Activated CD8-positive, alpha-beta memory T cell treated with anti-CD3 and anti-CD28 coated beads for 48 hours (primary cell): Measurements from ENCODE around the gene PPP2R5A.

Experiments used
- DNase-seq, 3 experiments: peaks; one replicate each; pipeline ENCODE4 v3.0.0-alpha.2; 2020; ENCODE audit warnings: low read depth in 2 of 3, low spot score in 2 of 3

PPP2R5A gene

GRCh38 chr1:212401838-212402582 is 116.8 kb downstream of the PPP2R5A start:
- no peak for DNase-seq

GRCh38 chr1:212402666-212403321 is 117.6 kb downstream of the PPP2R5A start:
- no peak for DNase-seq

- DNase-seq, result no peak
Measured at GRCh38 chr1:212410231-212410820, 125.1 kb downstream of the PPP2R5A start.
